GM10248 (cell line): ENCODE results near the gene PGK2.
A peak's percentile ranks its signal among the peaks of the same experiment; 100 is the strongest.

Experiments
- CTCF ChIA-PET: fragments of 300-600 bp; sonication (Branson Sonifier 250); formaldehyde crosslinking; extraction: SDS; loops from one replicate; lab custom pipeline; 2021; ENCODE audit warnings: antibody characterized with exemption; lab: Yijun Ruan, JAX
- POLR2A ChIA-PET: fragments of 350-650 bp; sonication (Branson Sonifier 250); formaldehyde crosslinking; extraction: SDS; loops from one replicate; lab custom pipeline; 2020; ENCODE audit warnings: antibody characterized with exemption; lab: Yijun Ruan, JAX
- DNase-seq: peaks from one replicate; pipeline ENCODE4 v3.0.0; 2012; ENCODE audit errors: extremely low spot score
- CTCF ChIP-seq: IDR thresholded peaks from 2 replicates; pipeline ENCODE4 v1.5.1; 2012; ENCODE audit warnings: mild to moderate bottlenecking, low read depth; ENCODE audit errors: extremely low read depth, missing control alignments, control extremely low read depth

Gene PGK2

GRCh38 chr6:49787176-49787575 lies at the start of gene PGK2:
TSS of gene PGK2 (minus strand) at chr6:49787285. CDS start at chr6:49787187, 98 bp downstream.
- no peak for TF ChIP-seq CTCF
- ChIA-PET POLR2A (no interaction called here), CTCF (no interaction called here)
- no peak for DNase-seq

DNA sequence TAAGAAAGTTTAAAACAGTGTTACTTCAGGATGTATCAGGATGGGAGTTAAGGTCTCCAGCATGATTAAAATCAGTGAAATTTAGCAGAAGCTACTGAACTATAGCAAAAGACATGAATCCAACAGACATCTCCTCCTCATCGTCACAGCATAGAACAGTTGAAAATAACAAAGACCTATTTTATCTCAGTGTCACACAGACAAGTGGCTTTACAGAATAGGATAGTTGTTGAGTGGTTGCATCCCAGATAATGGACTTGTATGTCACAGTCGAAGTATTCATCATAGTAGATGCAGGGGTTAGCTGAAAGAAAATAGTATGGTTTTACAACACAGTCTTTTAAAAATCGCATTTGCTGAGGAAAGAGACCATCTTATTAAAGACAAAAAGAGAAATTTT lies 48.1 kb upstream of the PGK2 start:
- CTCF ChIA-PET = interaction anchor here (1.1 kb wide), 1 partner anchor 14 kb away, joined by 5 read pairs; no protein-coding TSS in a partner anchor
- POLR2A ChIA-PET = no interaction called here
- no peak for DNase-seq
- no peak for TF ChIP-seq CTCF

GRCh38 chr6:49833386-49833785 lies 46.3 kb upstream of the PGK2 start:
- ChIA-PET POLR2A (no interaction called here), CTCF (no interaction called here)
- DNase-seq = no peak
- TF ChIP-seq CTCF = no peak

DNA sequence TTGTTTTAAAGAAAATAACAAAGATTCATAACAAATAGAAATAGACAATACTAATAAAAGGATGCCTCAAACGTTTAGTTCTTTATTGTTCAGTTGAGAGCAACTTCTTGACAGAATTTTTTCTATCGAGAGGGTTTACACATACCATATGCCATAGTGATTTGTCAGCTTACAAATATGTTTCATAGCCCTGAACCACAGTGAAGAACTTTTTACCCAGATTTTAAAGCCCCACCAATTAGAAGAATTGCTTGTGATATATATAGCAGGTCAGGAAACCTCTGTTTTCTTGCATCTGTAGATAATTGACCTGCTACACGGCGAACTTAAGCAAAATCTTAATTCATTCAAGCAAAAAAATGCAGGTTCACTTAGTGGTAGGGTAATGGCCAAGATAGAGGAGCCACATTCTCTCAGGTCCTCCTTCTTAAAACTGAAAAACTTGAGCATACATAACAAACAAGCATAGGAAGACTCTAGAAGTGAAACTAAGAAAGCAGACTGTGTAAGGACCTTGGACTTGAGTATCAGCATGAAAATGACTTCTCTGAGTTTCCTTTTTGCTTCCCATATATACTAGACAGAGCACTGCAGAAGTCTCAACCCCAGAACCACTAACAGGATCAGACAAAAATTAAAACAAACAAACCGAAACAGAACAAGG lies 39.8 kb upstream of the PGK2 start:
- POLR2A ChIA-PET = no interaction called here
- TF ChIP-seq CTCF = no peak
- CTCF ChIA-PET = interaction anchor here (1.4 kb wide), 1 partner anchor 23 kb away, joined by 3 read pairs; no protein-coding TSS in a partner anchor
- DNase-seq = peak; percentile 10

- no peak for DNase-seq
- POLR2A ChIA-PET = no interaction called here
- no peak for TF ChIP-seq CTCF
- CTCF ChIA-PET = interaction anchor here (1.0 to 2.0 kb wide), 3 partner anchors 10 to 14 kb away, joined by 4 to 5 read pairs (median 4); no protein-coding TSS in a partner anchor
Observed at GRCh38 chr6:49815166-49815565, 28.1 kb upstream of the PGK2 start.

DNA sequence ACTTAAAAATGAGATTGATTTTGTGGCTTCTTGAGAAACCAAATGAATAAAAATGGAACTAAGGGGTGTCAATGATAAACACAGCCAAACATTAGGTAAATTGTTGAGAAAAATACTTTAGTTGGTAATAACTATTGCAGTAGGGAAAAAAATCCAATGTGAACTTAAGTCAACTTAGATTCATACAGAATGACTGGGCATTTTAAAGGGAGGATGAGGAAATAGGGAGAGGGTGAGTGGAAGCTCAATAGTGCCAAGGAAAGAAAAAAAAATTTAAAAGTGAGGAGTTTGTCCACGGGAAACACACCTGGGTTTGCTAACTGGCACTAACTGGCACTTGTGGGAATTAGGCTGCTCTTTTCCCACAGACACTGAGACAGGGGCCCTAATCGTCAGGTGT lies 26.2 kb upstream of the PGK2 start:
- CTCF ChIA-PET = no interaction called here
- POLR2A ChIA-PET = no interaction called here
- DNase-seq = no peak
- TF ChIP-seq CTCF = no peak
